ENCODE measurements around the gene CMTM8.

Gene CMTM8

DNA sequence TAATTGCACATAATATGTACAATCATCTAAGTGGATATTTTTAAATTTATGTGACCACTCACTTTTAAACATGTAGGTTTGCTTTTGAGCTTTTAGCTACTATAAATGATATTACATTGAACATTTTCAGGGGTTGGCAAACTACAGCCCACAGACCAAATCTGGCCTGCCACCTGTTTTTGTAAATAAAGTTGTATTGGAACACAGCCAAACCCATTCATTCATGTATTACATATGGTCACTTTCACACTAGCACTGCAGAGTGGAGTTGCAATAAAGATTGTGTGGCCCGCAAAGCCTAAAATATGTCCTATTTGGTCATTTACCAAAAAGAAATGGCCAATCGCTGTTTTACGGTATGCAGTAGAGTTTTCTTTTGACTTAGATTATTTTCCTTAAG is 174.4 kb downstream of the CMTM8 start:
- no peak for TF ChIP-seq GATA2 (IDR thresholded peaks at IDR 0.05; ENCODE audit: low read depth, low read length)
- TF ChIP-seq GATA3 (IDR thresholded peaks at IDR 0.05; ENCODE audit: low read depth, low read length): no peak

DNA sequence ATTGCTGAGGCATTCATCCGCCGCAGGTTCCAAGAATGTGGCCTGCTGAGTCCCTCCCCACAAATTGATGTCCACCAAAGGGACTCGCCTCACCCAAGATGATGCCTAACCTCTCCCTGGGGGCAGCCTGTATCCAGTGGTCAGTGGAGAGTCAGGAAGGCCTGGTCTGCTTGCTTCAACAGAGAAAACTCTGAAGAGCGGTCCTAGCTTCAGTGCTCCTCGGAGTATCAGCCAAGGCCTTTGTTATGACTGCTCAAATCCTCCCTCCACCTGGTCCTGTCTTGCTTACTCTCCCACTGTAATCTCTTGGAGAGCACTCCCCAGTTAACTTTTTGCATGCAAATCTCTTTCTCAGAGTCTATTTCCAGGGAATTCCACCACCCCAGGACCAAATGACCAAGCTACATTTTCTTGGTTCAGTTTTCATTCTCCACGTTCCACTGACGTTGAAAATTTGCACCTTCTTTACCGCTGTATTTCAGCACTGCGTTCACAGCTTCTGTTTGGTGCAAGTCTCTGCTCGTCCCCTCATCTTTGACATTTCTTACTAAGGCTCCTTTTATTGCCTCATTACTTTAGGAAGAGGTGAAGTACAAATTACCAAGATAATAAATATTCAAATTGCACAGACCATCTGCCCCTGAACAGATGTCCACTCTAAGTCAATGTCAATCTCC is 175.5 kb downstream of the CMTM8 start:
- TF ChIP-seq GATA2 (IDR thresholded peaks at IDR 0.05; ENCODE audit: low read depth, low read length): no peak
- TF ChIP-seq GATA3 (IDR thresholded peaks at IDR 0.05; ENCODE audit: low read depth, low read length): no peak

DNA sequence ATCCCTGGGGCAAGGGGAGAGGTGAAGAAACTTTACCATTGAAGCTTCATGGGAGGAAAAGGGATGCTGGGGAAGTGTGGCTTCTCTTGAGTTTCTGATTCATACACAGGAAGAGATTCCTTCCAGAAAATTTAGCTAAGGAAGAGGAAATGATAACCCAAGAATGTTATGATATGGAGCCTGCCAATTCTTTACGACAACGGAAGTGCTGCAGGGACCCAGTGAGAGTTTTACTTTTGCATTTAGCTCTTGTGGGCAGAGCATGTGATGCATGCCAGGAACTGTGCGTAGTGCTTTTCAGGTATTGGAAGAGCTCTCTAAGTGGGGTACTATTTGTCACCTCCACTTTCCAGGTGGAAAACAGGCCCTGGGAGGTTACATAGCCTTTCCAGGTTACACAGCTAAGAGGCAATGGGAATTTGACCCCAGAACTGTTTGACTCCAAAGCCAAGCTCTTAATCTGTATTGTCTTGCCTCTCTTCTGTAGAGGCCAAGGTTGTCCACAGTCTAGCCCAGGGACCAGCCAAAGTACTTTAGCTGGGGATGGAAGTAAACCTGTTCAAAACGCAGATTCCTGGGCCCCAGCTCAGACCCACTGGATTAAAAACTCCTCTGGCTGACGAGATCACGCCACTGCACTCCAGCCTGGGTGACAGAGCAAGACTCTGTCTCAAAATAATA is 176.2 kb downstream of the CMTM8 start:
- no peak for TF ChIP-seq GATA3 (IDR thresholded peaks at IDR 0.05; ENCODE audit: low read depth, low read length)
- TF ChIP-seq GATA2 (IDR thresholded peaks at IDR 0.05; ENCODE audit: low read depth, low read length): no peak

DNA sequence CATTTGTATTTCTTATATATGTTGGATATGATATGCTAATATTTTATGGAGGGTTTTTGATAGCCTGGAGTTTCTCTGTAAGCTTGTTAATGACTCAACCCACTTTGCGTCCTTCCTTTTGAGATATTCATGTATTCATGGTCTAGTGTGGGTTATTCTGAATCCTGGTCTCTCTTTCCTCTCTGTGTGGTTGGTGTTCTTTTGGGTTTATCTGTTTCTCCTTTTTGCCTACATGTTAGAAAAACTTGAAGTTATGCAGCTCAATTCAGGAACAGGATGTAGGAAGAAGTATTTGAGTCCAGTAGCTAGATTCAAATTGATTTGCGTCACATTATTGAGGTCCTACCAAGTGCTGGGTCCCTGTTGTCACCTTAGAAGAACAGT is 181.3 kb downstream of the CMTM8 start:
- TF ChIP-seq GATA2 (IDR thresholded peaks at IDR 0.05; ENCODE audit: low read depth, low read length) (no peak), GATA3 (IDR thresholded peaks at IDR 0.05; ENCODE audit: low read depth, low read length) (no peak)
